ENCODE results near the gene PPP4R4.

The PPP4R4 gene

DNA sequence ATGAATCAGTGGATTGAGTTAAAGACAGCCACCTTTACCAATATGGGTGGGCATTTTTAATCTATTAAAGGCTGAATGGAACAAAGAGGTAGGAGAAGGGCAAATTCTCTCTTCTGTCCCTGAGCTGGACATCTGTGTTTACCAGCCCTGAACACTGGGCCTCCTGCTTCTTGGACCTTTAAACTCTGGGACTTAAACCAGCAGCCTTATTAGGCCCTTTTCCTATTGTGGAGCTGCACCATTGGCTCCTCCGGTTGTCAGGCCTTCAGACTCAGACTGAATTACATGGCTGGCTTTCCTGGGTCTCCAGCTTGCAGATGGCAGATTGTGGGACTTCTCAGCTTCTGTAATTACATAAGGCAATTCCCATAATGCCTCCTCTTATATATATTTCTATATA, 142.6 kb downstream of the PPP4R4 start:
- Histone ChIP-seq H3K36me3 (ENCODE audit: low read length) (no peaks in the 10 kb centered on the region; the same call in 1 of the 2 replicates), H3K9me2 (replicated peaks; ENCODE audit: insufficient read depth, low read length) (no peaks in the 10 kb centered on the region), H3K4me2 (ENCODE audit: low read depth, low read length, poor library complexity, severe bottlenecking) (no peak overlapping the region), H2AFZ (ENCODE audit: low read depth, low read length, severe bottlenecking) (no peak overlapping the region), H3F3A (ENCODE audit: insufficient read depth) (no peaks in the 10 kb centered on the region), H3K9me3 (ENCODE audit: insufficient read depth, low read length) (no peaks in the 10 kb centered on the region), H3K4me3 (ENCODE audit: insufficient read depth, low read length, poor library complexity, severe bottlenecking) (no peak overlapping the region), H3K9ac (ENCODE audit: low read length) (no peak overlapping the region), H4K20me1 (ENCODE audit: low read depth, low read length) (no peaks in the 10 kb centered on the region), H3K27me3 (ENCODE audit: low read length) (no peaks in the 10 kb centered on the region), H3K27ac (ENCODE audit: low read depth, low read length) (no peak overlapping the region), H3K79me2 (ENCODE audit: insufficient read depth, low read length) (no peaks in the 10 kb centered on the region)
- no peak for TF ChIP-seq EZH2phosphoT487 (conservative IDR thresholded peaks at IDR 0.05; ENCODE audit: low read length)
- TF ChIP-seq CTCF (IDR thresholded peaks at IDR 0.05; ENCODE audit: insufficient read depth, low read length, poor library complexity, severe bottlenecking) = no peak

- Histone ChIP-seq H3K9me2 (replicated peaks; ENCODE audit: insufficient read depth, low read length) (no peaks in the 10 kb centered on the region), H3K9ac (ENCODE audit: low read length) (no peak overlapping the region), H2AFZ (ENCODE audit: low read depth, low read length, severe bottlenecking) (no peak overlapping the region), H3K27me3 (ENCODE audit: low read length) (no peaks in the 10 kb centered on the region), H4K20me1 (ENCODE audit: low read depth, low read length) (no peaks in the 10 kb centered on the region), H3F3A (ENCODE audit: insufficient read depth) (no peaks in the 10 kb centered on the region), H3K27ac (ENCODE audit: low read depth, low read length) (no peak overlapping the region), H3K4me3 (ENCODE audit: insufficient read depth, low read length, poor library complexity, severe bottlenecking) (no peak overlapping the region), H3K9me3 (ENCODE audit: insufficient read depth, low read length) (no peaks in the 10 kb centered on the region), H3K79me2 (ENCODE audit: insufficient read depth, low read length) (no peaks in the 10 kb centered on the region), H3K4me2 (ENCODE audit: low read depth, low read length, poor library complexity, severe bottlenecking) (no peak overlapping the region), H3K36me3 (ENCODE audit: low read length) (no peaks in the 10 kb centered on the region; the same call in 1 of the 2 replicates)
- TF ChIP-seq CTCF (IDR thresholded peaks at IDR 0.05; ENCODE audit: insufficient read depth, low read length, poor library complexity, severe bottlenecking) (no peak), EZH2phosphoT487 (conservative IDR thresholded peaks at IDR 0.05; ENCODE audit: low read length) (no peak)
Measured at GRCh38 chr14:94317259-94317658, 143.1 kb downstream of the PPP4R4 start.

- Histone ChIP-seq H3F3A (ENCODE audit: insufficient read depth) (no peaks in the 10 kb centered on the region), H3K27ac (ENCODE audit: low read depth, low read length) (no peak overlapping the region), H3K79me2 (ENCODE audit: insufficient read depth, low read length) (no peaks in the 10 kb centered on the region), H3K9ac (ENCODE audit: low read length) (no peak overlapping the region), H3K36me3 (ENCODE audit: low read length) (no peaks in the 10 kb centered on the region; the same call in 1 of the 2 replicates), H4K20me1 (ENCODE audit: low read depth, low read length) (no peaks in the 10 kb centered on the region), H3K9me2 (replicated peaks; ENCODE audit: insufficient read depth, low read length) (no peaks in the 10 kb centered on the region), H2AFZ (ENCODE audit: low read depth, low read length, severe bottlenecking) (no peak overlapping the region), H3K27me3 (ENCODE audit: low read length) (no peaks in the 10 kb centered on the region), H3K4me3 (ENCODE audit: insufficient read depth, low read length, poor library complexity, severe bottlenecking) (no peak overlapping the region), H3K4me2 (ENCODE audit: low read depth, low read length, poor library complexity, severe bottlenecking) (no peak overlapping the region), H3K9me3 (ENCODE audit: insufficient read depth, low read length) (no peaks in the 10 kb centered on the region)
- no peak for TF ChIP-seq EZH2phosphoT487 (conservative IDR thresholded peaks at IDR 0.05; ENCODE audit: low read length)
- TF ChIP-seq CTCF (IDR thresholded peaks at IDR 0.05; ENCODE audit: insufficient read depth, low read length, poor library complexity, severe bottlenecking) = no peak
Measured at GRCh38 chr14:94320243-94320642, 146.1 kb downstream of the PPP4R4 start.
